ENCODE results near the gene USP21.
"Not testable (repeated sequence)": the region's sequence is repeated elsewhere in the genome, so short reads cannot be mapped to it uniquely, and the experiment has no call there.

The USP21 gene, protein sequence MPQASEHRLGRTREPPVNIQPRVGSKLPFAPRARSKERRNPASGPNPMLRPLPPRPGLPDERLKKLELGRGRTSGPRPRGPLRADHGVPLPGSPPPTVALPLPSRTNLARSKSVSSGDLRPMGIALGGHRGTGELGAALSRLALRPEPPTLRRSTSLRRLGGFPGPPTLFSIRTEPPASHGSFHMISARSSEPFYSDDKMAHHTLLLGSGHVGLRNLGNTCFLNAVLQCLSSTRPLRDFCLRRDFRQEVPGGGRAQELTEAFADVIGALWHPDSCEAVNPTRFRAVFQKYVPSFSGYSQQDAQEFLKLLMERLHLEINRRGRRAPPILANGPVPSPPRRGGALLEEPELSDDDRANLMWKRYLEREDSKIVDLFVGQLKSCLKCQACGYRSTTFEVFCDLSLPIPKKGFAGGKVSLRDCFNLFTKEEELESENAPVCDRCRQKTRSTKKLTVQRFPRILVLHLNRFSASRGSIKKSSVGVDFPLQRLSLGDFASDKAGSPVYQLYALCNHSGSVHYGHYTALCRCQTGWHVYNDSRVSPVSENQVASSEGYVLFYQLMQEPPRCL

DNA sequence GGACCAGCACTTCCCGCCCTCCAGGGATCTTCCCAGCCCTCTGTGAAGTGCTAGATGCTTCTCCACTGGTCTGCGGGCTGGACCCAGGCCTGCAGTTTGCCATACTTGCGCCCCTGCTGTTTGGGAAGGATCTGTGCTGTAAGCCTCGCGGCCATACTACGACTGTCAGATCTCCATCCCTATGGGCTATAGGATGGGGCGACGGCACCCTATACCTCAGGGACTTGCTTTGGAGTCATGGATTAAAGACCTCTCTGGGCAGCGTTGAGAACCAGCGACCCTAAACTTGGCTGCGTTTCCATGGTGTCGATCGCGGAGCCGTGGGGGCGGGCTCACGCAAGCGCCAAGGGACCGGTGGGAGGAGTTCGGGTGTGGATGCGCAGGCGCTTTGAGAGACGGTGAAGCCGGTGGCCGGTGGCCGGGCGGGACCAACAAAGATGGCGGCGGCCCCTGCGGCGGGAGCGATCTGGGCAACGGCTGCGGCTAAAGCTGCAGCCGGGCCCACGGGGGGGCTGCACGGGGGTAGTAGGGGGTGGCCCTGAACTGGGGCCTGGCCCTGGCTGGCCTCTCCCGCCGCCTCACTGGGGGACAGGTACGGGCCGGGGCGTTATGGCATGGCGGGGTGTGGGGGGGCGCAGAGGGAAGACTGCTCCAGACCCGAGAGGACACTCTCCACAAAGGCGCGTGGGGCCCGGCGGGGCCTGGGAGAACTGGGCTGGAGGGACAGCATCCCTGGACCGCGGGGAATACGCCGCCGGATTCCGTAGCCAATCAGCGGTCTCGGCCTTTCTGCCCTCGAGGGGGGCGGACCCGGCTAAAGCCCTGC lies at the start of gene USP21:
TSS of gene USP21 (plus strand) at position 414 of the 826 bp plus-strand sequence. CDS start 1,141 bp downstream, outside the sequence.
- DNase-seq (ENCODE audit: low read depth, low spot score) = peak; percentile 77

DNA sequence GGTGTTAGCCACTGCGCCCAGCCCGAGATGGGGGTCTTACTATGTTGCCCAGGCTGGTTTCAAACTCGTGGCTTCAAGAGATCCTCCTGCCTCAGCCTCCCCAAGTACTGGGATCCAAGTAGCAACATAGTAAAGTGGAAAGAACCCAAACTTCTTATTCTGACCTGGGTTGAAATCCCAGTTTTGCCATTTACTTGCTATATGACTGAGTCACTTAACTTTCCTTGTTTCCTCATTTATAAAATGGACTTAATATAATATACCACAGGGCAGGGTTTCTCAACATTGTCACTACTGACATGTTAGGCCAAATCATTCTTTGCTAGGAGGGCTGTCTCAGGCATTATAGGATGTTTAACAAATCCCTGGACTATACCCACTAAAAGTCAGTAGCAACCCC lies 48.2 kb upstream of the USP21 start:
- DNase-seq (ENCODE audit: low read depth, low spot score) = no peak

DNA sequence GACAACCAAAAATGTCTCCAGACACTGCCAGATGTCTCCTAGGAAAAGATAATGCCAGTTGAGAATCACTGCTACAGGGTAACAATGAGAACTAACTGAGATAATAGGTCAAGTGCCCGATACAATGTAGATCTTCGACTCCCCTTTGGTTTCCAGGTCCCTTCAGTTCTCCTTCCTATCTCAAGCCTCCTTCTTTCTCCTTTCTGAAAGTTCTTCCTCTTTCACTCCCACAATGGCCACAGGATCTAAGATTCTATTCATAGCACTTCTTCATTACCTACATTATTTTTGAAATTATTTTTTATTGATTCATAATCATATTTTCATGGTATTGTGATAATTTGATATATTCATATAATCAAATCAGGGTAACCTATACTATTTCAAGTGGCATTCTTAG lies 47.8 kb upstream of the USP21 start:
- DNase-seq (ENCODE audit: low read depth, low spot score) = no peak

DNA sequence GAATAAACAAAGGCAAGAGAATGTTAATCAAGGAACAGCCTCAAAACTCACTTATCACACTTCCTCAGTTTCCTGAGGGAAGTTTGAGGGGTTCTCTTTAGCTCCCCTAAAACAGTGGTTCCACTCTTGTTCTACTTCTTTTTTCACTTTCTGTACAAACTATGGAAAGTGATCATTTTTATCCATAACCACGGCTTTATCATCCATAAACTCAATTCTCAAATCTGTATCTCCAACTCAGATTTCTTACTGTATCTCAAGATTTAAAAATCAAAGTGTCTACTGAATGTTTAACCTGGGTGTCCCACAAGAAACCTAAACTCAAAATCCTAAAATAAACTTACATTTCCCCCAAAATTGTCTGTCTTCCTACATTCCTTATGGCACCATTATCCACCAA lies 45.4 kb upstream of the USP21 start:
- DNase-seq (ENCODE audit: low read depth, low spot score) = no peak

DNA sequence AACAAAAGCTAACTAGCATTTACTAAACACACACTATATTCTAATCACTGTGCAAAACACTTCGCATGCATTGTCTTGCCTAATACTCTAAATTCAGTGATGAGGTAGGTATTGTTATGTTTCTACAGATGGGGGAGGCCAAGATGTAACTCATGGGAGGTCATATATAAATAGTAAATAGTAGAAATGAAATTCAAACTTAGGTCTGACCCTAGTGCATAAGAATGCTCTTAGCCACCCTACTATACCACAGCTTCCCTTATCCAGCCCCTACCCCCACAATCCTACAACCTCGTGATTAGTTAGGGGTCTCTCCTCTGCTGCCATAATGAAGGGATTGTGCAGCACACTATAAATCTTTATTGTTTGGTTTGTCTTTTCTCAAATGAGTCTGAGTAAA lies 44.7 kb upstream of the USP21 start:
- no peak for DNase-seq (ENCODE audit: low read depth, low spot score)

DNA sequence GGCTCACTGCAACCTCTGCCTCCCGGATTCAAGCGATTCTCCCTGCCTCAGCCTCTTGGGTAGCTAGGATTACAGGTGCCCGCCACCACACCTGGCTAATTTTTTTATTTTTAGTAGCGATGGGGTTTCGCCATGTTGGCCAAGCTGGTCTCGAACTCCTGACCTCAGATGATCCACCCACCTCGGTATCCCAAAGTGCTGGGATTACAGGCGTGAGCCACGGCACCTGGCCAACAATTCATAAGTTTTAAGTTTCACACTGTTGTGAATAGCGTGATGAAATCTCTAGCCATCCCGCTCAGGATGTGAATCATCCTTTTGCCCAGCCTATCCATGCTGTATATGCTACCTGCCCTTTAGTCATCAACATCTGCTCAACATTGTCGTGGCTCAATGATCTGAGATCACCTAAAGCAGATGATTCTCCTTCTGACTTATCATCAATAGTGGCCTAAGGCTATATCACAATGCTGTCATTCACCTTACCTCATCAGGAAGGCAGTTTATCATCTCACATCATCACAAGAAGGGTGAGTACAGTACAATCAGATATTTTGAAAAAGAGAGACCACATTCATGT lies 44.1 kb upstream of the USP21 start:
- no peak for DNase-seq (ENCODE audit: low read depth, low spot score)

DNA sequence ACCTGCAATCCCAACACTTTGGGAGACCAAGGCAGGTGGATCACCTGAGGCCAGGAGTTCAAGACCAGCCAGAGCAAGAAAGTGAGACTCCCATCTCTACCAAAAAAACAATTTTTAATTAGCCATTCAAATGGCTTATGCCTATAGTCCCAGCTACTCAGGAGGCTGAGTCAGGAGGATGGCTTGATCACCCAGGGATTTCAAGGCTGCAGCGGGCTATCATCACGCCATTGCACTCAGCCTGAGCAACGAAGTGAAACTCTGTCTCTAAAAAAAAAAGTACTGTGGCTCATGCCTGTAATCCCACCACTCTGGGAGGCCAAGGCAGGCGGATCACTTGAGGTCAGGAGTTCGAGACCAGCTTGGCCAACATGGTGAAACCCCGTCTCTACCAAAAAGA lies 43.3 kb upstream of the USP21 start:
- DNase-seq (ENCODE audit: low read depth, low spot score) = not testable (repeated sequence)

DNA sequence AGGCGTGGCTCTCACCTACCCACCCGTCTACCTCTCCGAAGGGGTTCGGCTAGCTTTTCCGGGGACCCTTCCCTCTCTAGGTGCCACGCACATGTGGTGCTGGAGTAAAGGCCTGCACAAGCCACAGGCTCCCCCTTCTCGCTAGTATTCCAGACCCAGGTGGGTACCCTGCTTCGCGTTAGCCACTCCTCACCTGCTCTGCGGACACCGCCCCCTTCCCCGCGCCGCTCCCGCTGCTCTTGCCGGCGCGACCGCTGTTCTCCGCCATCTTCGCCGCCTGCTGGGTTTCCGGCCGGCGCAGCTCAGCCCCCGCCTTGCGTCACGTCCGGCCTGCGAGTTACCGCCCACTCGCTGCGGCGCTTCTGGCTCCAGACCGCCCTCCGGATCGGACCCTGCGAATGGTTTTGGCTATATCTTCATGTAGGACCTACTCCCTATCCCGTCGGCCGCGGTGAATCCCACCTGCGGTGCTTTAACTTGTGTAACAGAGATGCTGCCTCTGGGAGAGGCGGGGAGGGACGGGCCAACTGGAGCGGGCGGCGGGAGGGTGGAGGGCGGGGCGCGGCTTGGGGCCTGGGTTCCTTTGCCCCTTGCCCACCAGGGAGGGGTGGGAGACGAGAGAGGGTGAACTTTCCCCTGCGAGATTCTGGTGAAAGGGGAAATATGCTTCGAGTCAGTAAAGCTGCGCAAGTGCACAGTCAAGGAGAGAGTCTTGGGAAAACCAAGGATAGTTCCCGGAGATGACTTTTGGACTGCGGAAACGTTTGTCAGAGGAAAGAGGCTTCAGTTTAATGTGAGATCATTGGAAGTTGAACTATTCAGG lies 41.3 kb upstream of the USP21 start, which contains the start of the genes NIT1 and PFDN2:
TSS of gene NIT1 (plus strand) at position 347 of the 823 bp plus-strand sequence. CDS start at position 419, 72 bp downstream.
TSS of gene PFDN2 (minus strand) at position 279 of the 823 bp plus-strand sequence. CDS start at position 268, 11 bp downstream.
- DNase-seq (ENCODE audit: low read depth, low spot score) = peak; percentile 66

DNA sequence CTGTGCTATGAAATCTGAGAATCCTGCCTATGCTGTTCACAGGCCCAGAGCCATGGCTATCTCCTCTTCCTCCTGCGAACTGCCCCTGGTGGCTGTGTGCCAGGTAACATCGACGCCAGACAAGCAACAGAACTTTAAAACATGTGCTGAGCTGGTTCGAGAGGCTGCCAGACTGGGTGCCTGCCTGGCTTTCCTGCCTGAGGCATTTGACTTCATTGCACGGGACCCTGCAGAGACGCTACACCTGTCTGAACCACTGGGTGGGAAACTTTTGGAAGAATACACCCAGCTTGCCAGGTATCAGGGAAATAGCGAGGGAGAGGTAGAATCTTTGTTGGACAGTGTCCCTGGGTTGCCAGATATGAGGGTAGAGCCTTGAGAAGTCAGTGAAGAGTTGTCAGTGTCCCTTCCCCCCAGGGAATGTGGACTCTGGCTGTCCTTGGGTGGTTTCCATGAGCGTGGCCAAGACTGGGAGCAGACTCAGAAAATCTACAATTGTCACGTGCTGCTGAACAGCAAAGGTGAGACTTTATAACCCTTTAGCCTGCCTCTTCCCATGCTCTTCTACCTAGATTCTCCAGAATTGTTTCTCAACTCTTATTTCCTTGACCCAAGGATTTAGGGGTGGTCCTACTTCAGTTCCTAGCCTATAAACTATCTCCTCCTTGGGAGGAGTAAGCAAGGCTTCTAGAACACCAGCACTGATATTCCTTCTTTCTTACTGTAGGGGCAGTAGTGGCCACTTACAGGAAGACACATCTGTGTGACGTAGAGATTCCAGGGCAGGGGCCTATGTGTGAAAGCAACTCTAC lies 40.0 kb upstream of the USP21 start:
- peak; percentile 50 for DNase-seq (ENCODE audit: low read depth, low spot score)

DNA sequence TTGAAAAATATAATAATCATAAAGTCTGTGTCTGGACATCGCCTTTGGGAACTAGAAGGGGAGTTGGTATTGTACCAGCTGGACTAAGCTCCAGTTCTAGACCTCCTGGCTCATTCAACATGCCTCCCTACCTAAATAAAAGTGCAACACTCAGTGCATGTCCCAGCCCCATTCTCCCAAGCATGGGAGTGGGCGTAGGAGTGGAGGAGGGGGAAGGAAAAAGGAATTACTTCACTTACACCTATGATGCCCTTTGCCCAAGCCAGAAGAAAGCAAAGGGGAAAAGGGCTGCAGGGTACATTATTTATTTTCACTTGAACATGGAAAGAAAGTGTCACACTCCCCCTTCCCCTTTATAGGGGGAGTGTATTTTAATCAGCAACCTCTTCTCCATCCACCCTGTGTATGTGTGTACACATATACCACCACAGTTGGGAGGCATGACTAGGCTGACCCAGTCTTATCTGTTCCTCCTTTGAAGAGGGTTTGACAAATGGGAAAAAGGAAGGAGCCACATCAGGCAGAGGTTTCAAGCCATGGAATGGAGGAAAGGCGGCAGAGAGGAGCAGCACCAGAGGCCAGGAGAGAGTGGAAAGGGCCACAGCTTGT lies 38.2 kb upstream of the USP21 start:
- DNase-seq (ENCODE audit: low read depth, low spot score) = no peak

DNA sequence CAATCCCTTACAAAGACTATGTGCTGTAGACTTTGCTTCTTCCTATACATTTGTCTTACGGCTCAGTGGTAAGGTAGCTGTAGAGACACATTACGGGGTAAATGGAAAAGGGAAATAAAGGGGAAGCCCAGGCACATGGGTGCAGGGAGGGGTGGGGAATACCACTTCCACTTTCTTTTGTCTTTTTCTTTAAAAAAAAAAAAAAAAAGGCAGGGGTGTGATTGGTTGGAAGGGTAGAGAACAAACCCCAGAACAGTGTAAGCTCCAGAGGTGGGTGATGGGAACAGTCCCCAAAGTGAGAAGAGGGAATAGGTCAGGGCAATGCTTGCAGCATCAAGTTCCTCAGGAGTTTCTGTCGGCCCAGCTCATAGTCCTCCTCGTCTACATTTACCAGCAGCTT lies 37.5 kb upstream of the USP21 start:
- DNase-seq (ENCODE audit: low read depth, low spot score) = no peak

DNA sequence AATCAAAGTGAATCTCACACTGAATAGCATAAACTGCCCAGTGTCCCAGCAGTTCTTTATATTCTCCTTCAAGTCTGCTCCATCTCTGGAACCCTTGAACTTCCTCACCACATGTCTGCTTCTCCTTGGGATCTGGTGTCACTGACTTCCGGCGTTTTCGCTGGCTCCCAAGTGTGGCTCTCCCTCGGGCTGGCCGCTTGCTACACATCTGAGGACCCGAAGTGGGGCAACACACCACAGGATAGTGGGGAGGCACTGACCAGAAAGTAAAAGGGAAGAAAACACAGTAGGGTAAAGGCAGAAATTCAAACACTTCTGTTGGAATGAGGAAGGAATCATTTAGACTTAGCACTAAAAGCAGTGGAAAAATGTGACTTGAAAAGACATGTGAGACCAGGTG lies 36.3 kb upstream of the USP21 start:
- no peak for DNase-seq (ENCODE audit: low read depth, low spot score)

DNA sequence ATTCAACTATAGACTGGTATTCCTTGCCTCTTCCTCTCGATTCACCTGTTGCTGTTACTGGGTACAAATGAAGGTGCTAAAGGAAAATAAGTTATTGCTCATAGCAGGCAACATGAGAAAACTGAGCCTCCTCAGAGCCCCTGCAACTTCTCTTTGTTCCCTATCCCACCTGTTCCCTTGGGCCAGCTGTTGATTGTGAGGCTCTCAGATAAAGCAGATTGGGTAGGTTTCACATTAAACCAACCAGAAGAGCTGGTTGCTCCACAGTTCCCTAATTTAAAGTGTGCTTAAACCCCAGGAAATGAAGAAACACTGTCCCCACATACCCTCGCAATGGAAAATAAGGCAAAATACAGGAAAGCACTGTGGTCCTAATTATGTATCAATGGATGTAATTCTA lies 31.7 kb upstream of the USP21 start:
- DNase-seq (ENCODE audit: low read depth, low spot score) = no peak

DNA sequence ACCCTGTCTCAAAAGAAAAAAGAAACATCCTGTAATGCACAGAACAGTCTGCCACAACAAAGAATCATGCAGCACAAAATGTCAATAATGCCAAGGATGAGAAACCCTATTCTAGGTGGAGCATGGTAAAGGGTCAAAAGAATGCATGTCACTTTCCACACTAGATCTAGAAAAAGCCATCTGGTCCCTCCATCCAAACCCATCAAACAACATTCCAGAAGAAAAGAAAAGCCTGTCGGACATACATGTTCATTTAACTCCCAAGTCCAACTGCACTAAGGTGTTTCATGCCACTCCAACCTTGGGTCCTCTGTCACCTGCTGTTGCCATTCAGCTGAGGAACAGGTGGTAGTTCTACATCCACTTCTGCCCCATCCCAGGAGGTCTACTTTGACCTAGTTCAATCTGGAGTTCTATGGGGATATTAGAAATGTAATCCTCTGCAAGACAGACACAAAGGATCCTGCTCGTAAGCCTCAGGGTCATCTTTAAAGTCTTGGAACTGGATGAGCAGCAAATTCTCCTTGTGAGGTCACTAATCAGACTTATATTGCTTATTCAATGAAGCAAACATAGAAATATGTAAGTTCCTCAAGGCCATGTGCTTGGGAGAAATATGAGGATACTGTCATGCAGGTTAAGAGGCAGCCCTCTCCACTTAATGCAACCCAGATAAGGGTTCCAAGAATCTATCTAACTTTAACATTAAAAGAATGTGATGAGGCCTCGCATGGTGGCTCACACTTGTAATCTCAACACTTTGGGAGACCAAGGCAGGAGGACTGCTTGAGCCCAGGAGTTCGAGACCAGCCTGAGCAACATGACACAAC lies 30.5 kb upstream of the USP21 start:
- DNase-seq (ENCODE audit: low read depth, low spot score) = no peak

DNA sequence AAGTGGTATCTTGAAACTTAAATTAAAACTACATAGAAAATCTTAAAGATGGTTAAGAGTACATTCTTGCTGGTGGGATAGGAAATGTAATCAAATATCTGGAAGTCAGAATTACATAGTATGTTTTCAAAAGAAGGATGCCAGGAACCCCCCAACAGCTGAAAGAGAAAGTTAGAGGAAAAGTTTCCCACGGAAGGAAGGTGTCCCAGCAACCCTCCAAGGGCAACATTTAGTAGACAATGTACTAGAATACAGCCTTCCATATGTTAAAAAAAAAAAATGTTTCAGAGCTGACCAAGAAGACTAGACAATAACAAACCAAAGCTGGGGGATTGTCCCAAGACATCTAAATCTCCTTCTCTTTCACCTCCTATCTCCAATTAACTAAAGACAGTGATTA lies 29.0 kb upstream of the USP21 start:
- DNase-seq (ENCODE audit: low read depth, low spot score) = no peak

DNA sequence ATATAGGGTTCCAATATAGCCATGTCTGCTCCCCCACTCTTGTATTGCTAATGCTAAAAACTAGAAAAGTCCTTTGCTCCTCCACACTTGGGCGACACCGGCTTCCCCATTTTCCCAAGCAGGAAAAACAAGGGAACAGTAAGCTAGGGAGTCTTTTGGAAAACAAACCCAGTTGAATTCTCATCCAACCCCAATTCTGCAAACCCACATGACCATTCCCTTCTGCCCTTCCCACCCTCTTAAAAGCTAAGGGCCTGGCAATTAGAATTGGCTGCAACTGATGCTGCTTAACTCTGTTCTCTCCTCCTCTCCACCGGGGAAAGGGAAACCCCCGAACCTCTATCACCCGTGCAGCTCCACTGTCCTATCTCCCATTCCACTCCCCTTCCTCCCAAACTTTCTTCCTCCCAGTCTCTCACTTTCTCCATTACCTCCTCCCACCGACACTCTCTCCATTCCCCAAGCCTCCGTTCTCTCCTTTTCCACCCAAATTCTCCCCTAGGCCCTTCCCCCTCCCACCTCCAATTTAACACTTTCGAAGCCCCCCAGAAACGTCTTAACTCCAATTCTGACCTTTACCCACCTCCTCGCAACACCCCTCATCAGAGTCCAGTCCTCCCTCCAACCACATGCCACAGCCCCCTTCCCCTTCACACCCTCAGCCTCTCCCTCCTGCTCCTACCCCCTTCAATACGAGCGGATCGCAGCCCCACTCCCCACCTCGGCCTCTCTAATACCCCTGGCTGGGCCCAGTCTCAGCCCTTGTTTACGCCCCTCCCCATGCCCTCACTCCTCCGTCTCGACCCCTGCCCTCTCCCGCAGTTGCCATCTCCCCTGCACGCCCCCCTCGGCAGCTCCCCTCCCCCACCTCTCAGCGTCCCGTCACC lies 27.5 kb upstream of the USP21 start:
- DNase-seq (ENCODE audit: low read depth, low spot score) = no peak

DNA sequence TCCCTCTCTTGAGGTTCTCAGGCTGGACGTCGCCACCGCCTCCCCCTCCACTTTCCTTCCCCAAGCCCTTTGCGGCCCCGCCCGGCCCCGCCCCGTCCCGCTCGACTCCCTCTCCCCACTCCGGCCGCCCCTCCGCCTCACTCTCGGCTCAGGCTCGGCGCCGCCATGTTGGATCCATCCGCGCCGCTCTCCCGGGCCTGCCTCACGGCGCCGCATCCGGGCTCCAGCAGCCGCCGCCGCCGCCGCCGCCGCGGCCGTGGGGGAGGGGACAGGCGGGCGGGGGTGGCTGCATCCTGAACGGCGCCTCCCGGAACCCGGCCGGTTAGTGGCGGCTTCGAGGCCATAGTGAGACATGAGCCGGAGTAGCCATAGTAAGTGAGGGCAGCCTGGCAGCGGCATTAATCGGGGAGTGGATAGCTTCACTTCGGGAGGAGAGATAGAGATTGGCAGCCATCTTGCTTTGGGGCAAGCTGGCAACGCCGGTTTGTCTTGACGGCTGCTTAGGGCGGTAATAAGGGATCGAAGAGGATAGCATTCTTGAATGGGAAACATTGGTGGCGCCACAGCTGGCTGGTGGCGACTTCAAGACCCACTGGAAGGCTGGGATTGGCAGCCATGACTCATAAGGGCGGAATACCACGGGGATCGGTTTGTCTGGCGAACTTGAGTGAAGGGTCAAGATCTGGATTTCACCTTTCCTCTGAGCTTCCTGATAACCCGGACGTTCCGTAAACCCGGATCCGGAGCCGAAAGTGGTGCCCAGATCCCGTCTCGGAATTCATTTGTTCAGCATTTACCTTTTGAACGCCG lies 26.7 kb upstream of the USP21 start, which contains the start of gene DEDD:
TSS of gene DEDD (minus strand) at position 258 of the 810 bp plus-strand sequence. CDS start 8,205 bp downstream, outside the sequence.
- DNase-seq (ENCODE audit: low read depth, low spot score) = peak; percentile 71

Measured in activated naive CD8-positive, alpha-beta T cell treated with anti-CD3 and anti-CD28 coated beads, Interleukin-2, amount 50 U/mL, for 16 hours (primary cell).